ENCODE measurements around the gene PSMD9. TPM values are rescaled to one million over a fixed set of nuclear protein-coding genes. Genes with fewer than 3 reads are reported as not detected.

PSMD9 gene
- total and polyA plus RNA-seq, 8 donors: 39.3 to 53.8 (median 45.4) TPM

- DNase-seq: no peak
- Histone ChIP-seq H3K27me3 (no peaks in the 10 kb centered on the region), H3K36me3 (no peaks in the 10 kb centered on the region), H3K4me3 (no peak overlapping the region), H3K4me1 (peaks cover 0 to 14% of the 10 kb centered on the region in 2 donors), H3K27ac (no peak overlapping the region), H3K9me3 (no peaks in the 10 kb centered on the region)
- no peak for TF ChIP-seq CTCF (IDR thresholded peaks at IDR 0.05)
- intact Hi-C loops (cut with DNase I): no loop called here
- ATAC-seq: peak; percentile 22
Observed at GRCh38 chr12:121930862-121931261, 42.3 kb downstream of the PSMD9 start.

- no peak for ATAC-seq
- Histone ChIP-seq H3K4me1 (peaks cover 0 to 7% of the 10 kb centered on the region in 2 donors), H3K27ac (no peak overlapping the region), H3K4me3 (no peak overlapping the region), H3K36me3 (no peaks in the 10 kb centered on the region), H3K9me3 (no peaks in the 10 kb centered on the region), H3K27me3 (no peaks in the 10 kb centered on the region)
- no peak for TF ChIP-seq CTCF (IDR thresholded peaks at IDR 0.05)
- no peak for DNase-seq
- intact Hi-C loops (cut with DNase I): no loop called here
Observed at GRCh38 chr12:121932176-121932536, 43.6 kb downstream of the PSMD9 start.

GRCh38 chr12:121932914-121933521, 44.4 kb downstream of the PSMD9 start:
- Histone ChIP-seq H3K36me3 (no peaks in the 10 kb centered on the region), H3K27me3 (no peaks in the 10 kb centered on the region), H3K4me3 (no peak overlapping the region), H3K27ac (no peak overlapping the region), H3K9me3 (no peaks in the 10 kb centered on the region), H3K4me1 (no peaks in the 10 kb centered on the region)
- TF ChIP-seq CTCF (IDR thresholded peaks at IDR 0.05): no peak
- intact Hi-C loops (cut with DNase I): no loop called here
- ATAC-seq: no peak
- DNase-seq: no peak

DNA sequence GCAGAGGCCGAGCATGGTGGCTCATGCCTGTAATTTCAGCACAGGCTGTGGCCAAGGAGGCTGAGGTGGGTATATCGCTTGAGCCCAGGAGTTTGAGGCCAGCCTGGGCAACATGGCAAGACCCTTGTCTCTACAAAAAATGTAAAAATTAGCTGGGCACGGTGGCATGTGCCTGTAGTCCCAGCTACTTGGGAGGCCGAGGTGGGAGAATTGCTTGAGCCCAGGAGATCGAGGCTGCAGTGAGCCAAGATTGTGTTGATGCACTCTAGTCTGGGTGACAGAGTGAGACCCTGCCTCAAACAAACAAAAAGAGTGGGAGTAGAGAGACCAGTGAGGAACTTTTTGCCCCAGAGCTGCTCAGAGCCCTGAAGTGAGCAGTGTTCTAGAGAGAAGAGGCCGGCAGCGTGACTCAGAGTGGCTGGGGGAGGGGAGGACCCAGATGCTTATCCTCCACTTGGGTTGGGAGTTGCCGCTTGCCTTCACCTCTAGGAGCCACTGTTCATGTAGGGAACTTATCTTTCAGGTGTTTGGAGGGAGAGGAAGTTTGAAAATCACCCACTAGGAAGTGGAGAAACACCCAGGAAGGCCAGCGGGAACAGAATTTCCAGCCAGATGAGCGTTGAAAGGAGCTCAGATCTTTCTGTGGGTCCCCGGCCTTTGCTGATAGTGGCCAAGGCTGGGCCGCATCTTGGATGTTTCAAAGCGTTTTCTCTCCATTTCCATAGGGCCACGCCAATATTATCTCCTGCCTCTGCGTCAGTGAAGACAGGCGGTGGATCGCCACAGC, 45.1 kb downstream of the PSMD9 start:
- Histone ChIP-seq H3K9me3 (no peaks in the 10 kb centered on the region), H3K4me1 (no peaks in the 10 kb centered on the region), H3K27ac (no peak overlapping the region), H3K4me3 (no peak overlapping the region), H3K27me3 (no peaks in the 10 kb centered on the region), H3K36me3 (no peaks in the 10 kb centered on the region)
- no peak for TF ChIP-seq CTCF (IDR thresholded peaks at IDR 0.05)
- DNase-seq: peak in 2 of 4 donors; percentile 70 to 84
- ATAC-seq: peak; percentile 99
- intact Hi-C loops (cut with DNase I): no loop called here

GRCh38 chr12:121934309-121934664, 45.7 kb downstream of the PSMD9 start:
- Histone ChIP-seq H3K27me3 (no peaks in the 10 kb centered on the region), H3K4me3 (no peak overlapping the region), H3K36me3 (no peaks in the 10 kb centered on the region), H3K4me1 (no peaks in the 10 kb centered on the region), H3K9me3 (no peaks in the 10 kb centered on the region), H3K27ac (no peak overlapping the region)
- no peak for DNase-seq
- ATAC-seq: no peak
- TF ChIP-seq CTCF (IDR thresholded peaks at IDR 0.05): no peak
- intact Hi-C loops (cut with DNase I): no loop called here
